Cortex of kidney (tissue), 1 donor: ENCODE results near the gene GRAMD2A.

Experiments used
- DNase-seq: peaks from one replicate; lab custom pipeline; 2025; lab: John Stamatoyannopoulos, UW

Gene GRAMD2A

GRCh38 chr15:72167445-72167844, 30.1 kb downstream of the GRAMD2A start:
- DNase-seq = no peak

- no peak for DNase-seq
Measured at GRCh38 chr15:72166716-72167417, 30.7 kb downstream of the GRAMD2A start.

GRCh38 chr15:72163719-72164118, 33.9 kb downstream of the GRAMD2A start:
- DNase-seq = no peak

GRCh38 chr15:72162569-72162968, 35.0 kb downstream of the GRAMD2A start:
- no peak for DNase-seq

GRCh38 chr15:72161361-72162132, 36.0 kb downstream of the GRAMD2A start:
- DNase-seq = no peak

- no peak for DNase-seq
Measured at GRCh38 chr15:72160696-72161245, 36.8 kb downstream of the GRAMD2A start.

GRCh38 chr15:72156928-72157327, 40.7 kb downstream of the GRAMD2A start:
- no peak for DNase-seq

GRCh38 chr15:72155635-72156616, 41.7 kb downstream of the GRAMD2A start:
- no peak for DNase-seq

- peak; percentile 29 for DNase-seq
Measured at GRCh38 chr15:72155003-72155621, 42.5 kb downstream of the GRAMD2A start.

GRCh38 chr15:72154316-72154715, 43.3 kb downstream of the GRAMD2A start:
- DNase-seq = no peak

- DNase-seq = no peak
Measured at GRCh38 chr15:72153269-72154000, 44.2 kb downstream of the GRAMD2A start.

- DNase-seq = no peak
Measured at GRCh38 chr15:72147418-72147817, 50.2 kb downstream of the GRAMD2A start.

- DNase-seq = no peak
Measured at GRCh38 chr15:72146934-72147333, 50.7 kb downstream of the GRAMD2A start.

- DNase-seq = no peak
Measured at GRCh38 chr15:72146221-72146620, 51.4 kb downstream of the GRAMD2A start.

GRCh38 chr15:72141171-72142084, 56.2 kb downstream of the GRAMD2A start:
- no peak for DNase-seq

- DNase-seq = no peak
Measured at GRCh38 chr15:72140088-72140487, 57.5 kb downstream of the GRAMD2A start.

GRCh38 chr15:72139667-72140066, 57.9 kb downstream of the GRAMD2A start:
- DNase-seq = no peak

GRCh38 chr15:72136170-72137051, 61.2 kb downstream of the GRAMD2A start:
- DNase-seq = no peak

- no peak for DNase-seq
Measured at GRCh38 chr15:72135719-72136118, 61.9 kb downstream of the GRAMD2A start.
